Smooth muscle cell (in vitro differentiated cells): ENCODE data around the gene METTL8. TPM values are rescaled to one million over a fixed set of nuclear protein-coding genes. Genes with fewer than 3 reads are reported as not detected.

Source experiments
- DNase-seq: peaks from one replicate; lab custom pipeline; 2025; ENCODE audit not compliant: unreplicated experiment; lab: John Stamatoyannopoulos, UW
- H2AFZ ChIP-seq: fragments of 200-600 bp; sonication (generic); 2 replicates; pipeline ENCODE4 v1.6.0; 2016; ENCODE audit warnings: antibody characterized with exemption, low read depth, mild to moderate bottlenecking
- H3F3A ChIP-seq: fragments of 200-600 bp; sonication (generic); 2 replicates; pipeline ENCODE4 v1.6.0; 2017; ENCODE audit warnings: antibody characterized with exemption, low read depth
- H3K27ac ChIP-seq: fragments of 200-600 bp; sonication (generic); 2 replicates; pipeline ENCODE4 v1.5.1; 2016; ENCODE audit warnings: low read depth, mild to moderate bottlenecking
- H3K27me3 ChIP-seq: fragments of 200-600 bp; sonication (generic); 2 replicates; pipeline ENCODE4 v1.6.1; 2016; ENCODE audit warnings: low read depth, mild to moderate bottlenecking
- H3K36me3 ChIP-seq: fragments of 200-600 bp; sonication (generic); 2 replicates; pipeline ENCODE4 v1.5.1; 2016; ENCODE audit warnings: low read depth
- H3K4me1 ChIP-seq: fragments of 200-600 bp; sonication (generic); 2 replicates; pipeline ENCODE4 v1.5.1; 2016; ENCODE audit warnings: low read depth
- H3K4me2 ChIP-seq: fragments of 200-600 bp; sonication (generic); 2 replicates; pipeline ENCODE4 v1.6.0; 2016; ENCODE audit warnings: mild to moderate bottlenecking
- H3K4me3 ChIP-seq: fragments of 200-600 bp; sonication (generic); 2 replicates; pipeline ENCODE4 v1.5.1; 2016; ENCODE audit warnings: mild to moderate bottlenecking
- H3K79me2 ChIP-seq: fragments of 200-600 bp; sonication (generic); 2 replicates; pipeline ENCODE4 v1.6.0; 2016; ENCODE audit warnings: low read depth, mild to moderate bottlenecking
- H3K9ac ChIP-seq: fragments of 200-600 bp; sonication (generic); 2 replicates; pipeline ENCODE4 v1.6.0; 2016; ENCODE audit warnings: low read depth
- H3K9me3 ChIP-seq: fragments of 200-600 bp; sonication (generic); replicated peaks from 2 replicates; pipeline ENCODE4 v1.5.1; 2016; ENCODE audit warnings: low read depth
- H4K20me1 ChIP-seq: fragments of 200-600 bp; sonication (generic); 2 replicates; pipeline ENCODE4 v1.6.0; 2016; ENCODE audit warnings: low read depth
- WGBS: methylation state at CpG from one replicate; pipeline ENCODE4 v1.1.7; 2016; ENCODE audit warnings: low lambda C conversion rate; 5-methylcytosine and 5-hydroxymethylcytosine counted together
- polyA plus RNA-seq: library from polyadenylated mRNA; unstranded; fragments of >200 nt; fragmentation: Nextera tagmentation; extraction: Ambion mirVana; gene quantifications from 2 replicates; pipeline ENCODE4 v1.2.1, GENCODE V29; 2016
- total RNA-seq: library from RNA; depleted of rRNA; stranded (reverse); fragments of >200 nt; gene quantifications from 2 replicates; pipeline ENCODE4 v1.2.3, GENCODE V29; 2014
- TF ChIP-seq, protein P1 (sequence below): fragments of 200-600 bp; sonication (generic); IDR thresholded peaks from 2 replicates; pipeline ENCODE4 v1.5.1; 2017; ENCODE audit warnings: borderline replicate concordance, mild to moderate bottlenecking, antibody characterized with exemption; ENCODE audit not compliant: insufficient read depth, poor library complexity, severe bottlenecking

METTL8 gene
- total and polyA plus RNA-seq, 2 experiments from 2014 or later, result 14.5 to 26.8 TPM

DNA sequence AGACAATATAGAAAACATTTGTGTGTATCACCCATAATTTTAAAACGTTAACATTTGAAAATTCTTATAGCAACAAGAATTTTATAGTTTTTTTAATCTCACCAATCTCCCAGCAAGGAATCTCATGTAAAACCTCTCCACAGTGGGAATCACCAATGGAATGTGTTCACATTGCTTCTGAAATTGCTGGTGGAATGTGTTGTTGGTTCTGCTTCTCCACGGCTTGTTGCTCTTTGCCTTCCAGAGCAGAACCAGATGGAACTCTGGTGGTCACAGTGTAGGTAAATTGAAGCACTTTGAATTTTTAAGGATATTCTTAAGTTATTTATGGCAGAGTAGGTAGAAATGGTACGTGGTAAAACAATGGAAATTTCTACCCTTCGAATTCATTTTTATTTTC lies 35.4 kb upstream of the METTL8 start:
- TF ChIP-seq, protein P1, sequence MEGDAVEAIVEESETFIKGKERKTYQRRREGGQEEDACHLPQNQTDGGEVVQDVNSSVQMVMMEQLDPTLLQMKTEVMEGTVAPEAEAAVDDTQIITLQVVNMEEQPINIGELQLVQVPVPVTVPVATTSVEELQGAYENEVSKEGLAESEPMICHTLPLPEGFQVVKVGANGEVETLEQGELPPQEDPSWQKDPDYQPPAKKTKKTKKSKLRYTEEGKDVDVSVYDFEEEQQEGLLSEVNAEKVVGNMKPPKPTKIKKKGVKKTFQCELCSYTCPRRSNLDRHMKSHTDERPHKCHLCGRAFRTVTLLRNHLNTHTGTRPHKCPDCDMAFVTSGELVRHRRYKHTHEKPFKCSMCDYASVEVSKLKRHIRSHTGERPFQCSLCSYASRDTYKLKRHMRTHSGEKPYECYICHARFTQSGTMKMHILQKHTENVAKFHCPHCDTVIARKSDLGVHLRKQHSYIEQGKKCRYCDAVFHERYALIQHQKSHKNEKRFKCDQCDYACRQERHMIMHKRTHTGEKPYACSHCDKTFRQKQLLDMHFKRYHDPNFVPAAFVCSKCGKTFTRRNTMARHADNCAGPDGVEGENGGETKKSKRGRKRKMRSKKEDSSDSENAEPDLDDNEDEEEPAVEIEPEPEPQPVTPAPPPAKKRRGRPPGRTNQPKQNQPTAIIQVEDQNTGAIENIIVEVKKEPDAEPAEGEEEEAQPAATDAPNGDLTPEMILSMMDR, result no peak
- no peak overlapping the region for H3K27ac ChIP-seq
- H3K36me3 ChIP-seq, result peaks cover 15% of the 10 kb centered on the region
- 92% methylated on average over 4 of the region's 4 CpGs for WGBS
- no peaks in the 10 kb centered on the region for H4K20me1 ChIP-seq
- H3F3A ChIP-seq, result no peaks in the 10 kb centered on the region
- no peak overlapping the region for H3K9ac ChIP-seq
- no peak overlapping the region for H3K4me2 ChIP-seq
- no peak overlapping the region for H3K4me3 ChIP-seq
- H3K9me3 ChIP-seq, result no peaks in the 10 kb centered on the region
- no peak overlapping the region for H2AFZ ChIP-seq
- H3K4me1 ChIP-seq, result no peaks in the 10 kb centered on the region
- H3K79me2 ChIP-seq, result no peaks in the 10 kb centered on the region
- DNase-seq, result no peak
- no peaks in the 10 kb centered on the region for H3K27me3 ChIP-seq

DNA sequence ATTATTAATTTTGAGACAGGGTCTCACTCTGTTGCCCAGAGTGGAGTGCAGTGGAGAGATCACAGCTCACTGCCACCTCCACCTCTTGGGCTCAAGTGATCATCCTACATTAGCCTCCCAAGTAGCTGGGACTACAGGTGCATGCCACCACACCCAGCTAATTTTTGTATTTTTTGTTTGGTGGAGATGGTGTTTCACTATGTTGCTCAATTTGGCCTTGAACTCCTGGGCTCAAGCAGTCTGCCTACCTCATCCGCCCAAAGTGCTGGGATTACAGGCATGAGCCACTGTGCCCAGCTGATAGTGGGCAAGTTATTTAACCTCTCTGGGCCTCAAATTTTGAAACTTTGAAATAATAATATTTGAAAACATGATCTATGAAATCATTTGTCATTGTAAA lies 26.7 kb upstream of the METTL8 start:
- Histone ChIP-seq H2AFZ (no peak overlapping the region), H3K36me3 (peaks cover 10% of the 10 kb centered on the region), H3K4me2 (no peak overlapping the region), H3K27ac (no peak overlapping the region), H3K4me3 (no peak overlapping the region), H3F3A (no peaks in the 10 kb centered on the region), H3K27me3 (no peaks in the 10 kb centered on the region), H4K20me1 (no peaks in the 10 kb centered on the region), H3K9me3 (no peaks in the 10 kb centered on the region), H3K79me2 (peaks cover 13% of the 10 kb centered on the region), H3K9ac (no peak overlapping the region), H3K4me1 (no peaks in the 10 kb centered on the region)
- DNase-seq, result no peak
- WGBS, result 100% methylated on average over 1 of the region's 1 CpG
- TF ChIP-seq, protein P1, result no peak

DNA sequence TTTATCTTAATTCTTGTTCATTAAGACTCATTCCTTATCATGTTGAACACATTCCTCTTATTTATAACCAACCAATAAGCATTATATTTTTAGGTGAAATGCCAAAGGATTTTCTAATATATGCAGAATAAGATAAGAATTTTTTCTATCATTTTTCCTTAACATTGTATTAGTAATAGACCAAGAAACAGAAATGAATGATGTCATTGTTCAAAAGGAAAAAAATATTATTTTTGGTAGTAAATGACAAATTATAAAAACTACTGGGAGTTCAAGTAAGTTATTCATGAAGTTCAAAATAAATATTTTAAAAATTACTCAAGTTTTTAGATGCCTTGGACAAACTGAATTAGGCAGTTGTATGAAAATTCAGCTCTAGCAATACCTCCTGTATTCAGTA lies 25.7 kb upstream of the METTL8 start:
- H3K27me3 ChIP-seq, result no peaks in the 10 kb centered on the region
- no peaks in the 10 kb centered on the region for H4K20me1 ChIP-seq
- H3K79me2 ChIP-seq, result peaks cover 18% of the 10 kb centered on the region
- no peaks in the 10 kb centered on the region for H3K4me1 ChIP-seq
- TF ChIP-seq, protein P1, result no peak
- H3K27ac ChIP-seq, result no peak overlapping the region
- H3K4me3 ChIP-seq, result no peak overlapping the region
- H3K36me3 ChIP-seq, result peaks cover 10% of the 10 kb centered on the region
- no peak for DNase-seq
- H3K9ac ChIP-seq, result no peak overlapping the region
- no peaks in the 10 kb centered on the region for H3K9me3 ChIP-seq
- no peak overlapping the region for H3K4me2 ChIP-seq
- H3F3A ChIP-seq, result no peaks in the 10 kb centered on the region
- no peak overlapping the region for H2AFZ ChIP-seq

DNA sequence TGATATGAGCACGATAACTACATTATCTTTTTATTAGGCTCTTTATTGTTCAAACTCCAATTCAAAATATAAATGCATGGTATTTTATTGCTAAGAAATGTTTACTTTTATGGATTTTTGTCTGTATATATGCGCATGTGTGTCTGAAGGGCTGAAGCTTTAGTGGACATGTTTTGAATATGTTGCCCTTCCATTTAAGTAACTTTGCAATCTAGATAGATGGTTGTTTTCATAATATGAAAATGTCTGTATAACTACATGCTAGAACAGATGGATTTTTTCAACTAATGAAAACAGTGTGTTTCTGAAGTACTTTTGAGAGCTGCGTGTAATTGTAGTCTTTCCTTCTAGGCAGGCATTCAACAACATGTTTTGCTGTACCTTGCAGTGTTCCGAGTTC lies 19.0 kb upstream of the METTL8 start:
- H3K4me2 ChIP-seq, result no peak overlapping the region

More for the DNA sequence above, 19.0 kb upstream of the METTL8 start:
- Histone ChIP-seq H3K9ac (no peak overlapping the region), H3K79me2 (peaks cover 10% of the 10 kb centered on the region), H3K27me3 (no peaks in the 10 kb centered on the region), H3K4me1 (no peaks in the 10 kb centered on the region), H2AFZ (no peak overlapping the region), H3F3A (no peaks in the 10 kb centered on the region), H3K4me3 (no peak overlapping the region), H4K20me1 (no peaks in the 10 kb centered on the region), H3K36me3 (peaks cover 16% of the 10 kb centered on the region), H3K9me3 (no peaks in the 10 kb centered on the region), H3K27ac (no peak overlapping the region)
- TF ChIP-seq, protein P1, result no peak
- 98% methylated on average over 4 of the region's 4 CpGs for WGBS
- DNase-seq, result no peak
